Measurements from ENCODE around the gene TAP2.

- TF ChIP-seq CTCF (IDR thresholded peaks at IDR 0.05) = no peak
- TF ChIP-seq POLR2A (IDR thresholded peaks at IDR 0.05) = no peak
Measured at GRCh38 chr6:32882879-32883250, 44.3 kb upstream of the TAP2 start.
